Hindlimb muscle (tissue), 1 donor: ENCODE measurements around the gene ZNF644. TPM values are rescaled to one million over a fixed set of nuclear protein-coding genes. Genes with fewer than 3 reads are reported as not detected.

Experiments
- DNase-seq: peaks from one replicate; pipeline ENCODE4 v3.0.0-alpha.2; 2013
- polyA plus RNA-seq: library from polyadenylated mRNA; unstranded; fragments of 120-200 nt; gene quantifications from one replicate; pipeline ENCODE4 v1.2.1, GENCODE V29; 2013; ENCODE audit not compliant: insufficient read length

ZNF644 gene
- polyA plus RNA-seq, 1 donor = 31.5 TPM

DNA sequence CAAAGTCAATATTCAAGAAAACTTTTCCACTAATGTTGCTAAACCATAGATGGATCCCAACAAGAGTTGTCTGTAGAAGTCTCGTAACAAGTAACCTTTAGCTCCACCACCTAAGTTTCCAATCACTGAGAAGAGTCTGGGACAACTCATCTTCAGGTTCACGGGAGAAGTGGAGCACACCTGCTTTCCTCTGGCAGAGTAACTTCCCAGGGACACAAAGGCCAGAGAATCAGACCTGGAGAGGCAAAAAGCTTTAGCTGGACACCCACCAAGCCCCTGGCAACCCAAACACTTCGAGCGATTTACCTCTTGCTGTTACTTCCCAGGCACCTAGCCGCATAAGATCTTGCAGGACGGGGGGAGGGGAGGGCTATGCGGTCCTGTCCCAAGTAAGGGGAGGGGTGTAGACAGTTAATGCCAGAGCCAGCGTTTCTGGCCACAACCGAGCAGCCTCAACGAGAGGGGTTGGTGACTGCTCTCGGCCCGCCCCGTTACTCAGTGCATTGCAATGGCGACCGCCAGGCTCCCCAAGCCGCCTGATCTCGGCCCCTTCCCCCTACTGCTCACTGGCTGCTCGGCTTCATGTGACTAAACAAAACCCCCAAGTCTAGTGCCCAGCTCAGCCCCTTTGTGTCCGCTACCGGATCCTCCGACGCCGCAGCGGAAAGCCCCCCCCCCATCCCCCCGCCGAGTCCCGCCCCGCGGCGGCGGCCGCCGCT, 709 bp downstream of the ZNF644 start:
- peak; percentile 84 for DNase-seq

DNA sequence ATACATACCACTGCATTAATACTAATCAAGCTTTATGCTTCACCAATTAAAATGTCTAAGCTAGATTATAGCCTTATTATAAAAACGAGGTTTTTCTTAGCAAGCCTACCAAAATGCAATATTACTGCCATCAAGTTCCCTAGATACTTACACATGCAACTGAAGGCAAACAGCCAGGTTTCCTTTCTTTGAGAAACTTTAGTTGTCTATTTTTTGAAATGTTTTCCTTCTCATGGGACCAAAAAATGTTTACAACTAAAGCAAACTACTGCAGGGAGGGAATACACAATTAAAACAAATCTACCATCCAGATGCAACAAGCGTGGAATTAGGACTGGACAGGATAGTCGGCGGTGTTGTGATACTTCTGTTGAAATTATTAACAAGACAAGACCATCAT, 1.3 kb downstream of the ZNF644 start:
- DNase-seq = no peak

DNA sequence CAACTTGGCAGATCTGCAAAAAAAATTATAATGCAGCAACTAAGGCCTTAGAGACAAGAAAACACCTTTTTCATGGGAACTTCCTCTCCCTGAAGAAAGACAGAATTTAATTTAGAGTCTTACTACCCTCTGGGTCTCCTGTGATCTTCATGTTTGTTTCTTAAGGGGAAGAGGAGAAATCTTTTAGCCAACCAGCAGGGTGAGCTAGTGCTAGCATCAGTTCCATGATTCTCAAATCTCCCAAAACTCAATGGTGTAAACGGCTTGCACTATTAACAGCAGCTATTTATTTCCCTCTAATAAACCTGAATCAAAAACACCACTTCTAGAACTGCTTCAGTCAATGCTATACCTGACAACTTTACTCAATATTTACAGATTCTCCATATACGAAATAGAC, 3.8 kb downstream of the ZNF644 start:
- DNase-seq = no peak

DNA sequence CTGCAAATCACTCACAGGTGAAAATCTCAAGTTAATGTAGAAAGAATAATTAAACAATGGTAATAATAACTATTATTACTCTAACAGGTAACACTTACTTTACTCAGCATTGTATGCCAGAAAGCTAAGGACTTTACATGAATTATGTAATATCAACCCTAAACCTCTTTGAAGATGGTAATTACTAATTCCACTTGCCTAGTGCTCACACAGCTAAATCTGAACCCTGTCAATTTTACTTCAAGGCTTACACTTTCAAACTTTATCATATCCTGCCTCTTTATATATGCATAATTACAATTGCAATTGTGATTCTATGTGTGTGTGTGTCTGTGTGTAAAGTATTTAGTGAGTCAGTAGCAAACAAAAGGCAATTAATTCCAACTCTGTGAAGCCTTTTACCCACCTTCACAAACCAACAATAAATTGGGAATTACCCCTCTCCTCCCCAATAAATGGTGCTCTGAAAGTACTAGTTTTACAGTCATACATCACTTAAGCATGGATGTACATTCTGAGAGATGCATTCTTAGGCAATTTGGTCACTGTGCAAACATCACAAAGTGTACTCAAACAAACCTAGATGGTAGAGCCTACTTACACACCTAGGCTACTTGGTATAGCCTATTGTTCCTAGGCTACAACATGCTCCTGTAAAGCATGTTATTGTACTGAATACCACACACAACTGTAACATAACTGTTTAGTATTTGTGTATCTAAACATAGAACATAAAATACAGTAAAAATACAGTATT, 5.9 kb downstream of the ZNF644 start:
- no peak for DNase-seq

DNA sequence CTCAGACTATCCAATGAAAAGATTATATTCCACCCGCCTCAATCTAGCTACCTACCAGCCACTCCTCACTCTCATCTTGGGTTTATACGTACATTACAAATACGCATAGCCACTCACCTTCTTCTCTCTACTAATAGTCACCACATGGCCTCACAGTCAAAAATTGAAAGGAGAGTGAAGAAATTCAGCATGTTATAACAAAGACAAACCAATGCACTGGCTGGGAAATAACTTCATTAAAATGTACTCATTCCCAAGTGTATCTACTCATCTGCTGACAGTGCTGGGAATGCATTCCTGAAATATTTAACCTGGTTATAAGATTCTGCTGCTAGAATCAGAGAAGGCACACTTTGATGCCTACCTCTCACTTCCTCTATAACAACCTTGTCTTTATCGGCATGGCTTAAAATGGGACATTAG, 6.5 kb downstream of the ZNF644 start:
- no peak for DNase-seq

DNA sequence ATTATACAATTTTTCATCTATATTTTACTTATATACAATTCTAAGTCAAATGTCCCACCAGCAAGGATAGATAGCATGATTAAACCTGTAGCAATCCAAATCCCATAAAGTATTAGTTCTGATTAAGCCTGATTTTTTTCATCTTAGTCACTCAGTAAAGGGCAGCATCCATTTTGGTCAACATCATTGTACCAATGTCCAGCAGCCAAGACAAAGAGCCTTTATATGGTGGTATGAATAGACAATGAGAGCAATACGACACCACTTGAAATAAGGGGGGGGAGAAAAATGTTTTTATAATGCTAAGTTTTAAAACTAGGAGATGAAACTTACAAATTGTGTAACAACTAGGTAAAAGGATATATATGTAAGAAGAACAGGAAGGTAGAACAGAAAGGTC, 7.4 kb downstream of the ZNF644 start:
- no peak for DNase-seq

DNA sequence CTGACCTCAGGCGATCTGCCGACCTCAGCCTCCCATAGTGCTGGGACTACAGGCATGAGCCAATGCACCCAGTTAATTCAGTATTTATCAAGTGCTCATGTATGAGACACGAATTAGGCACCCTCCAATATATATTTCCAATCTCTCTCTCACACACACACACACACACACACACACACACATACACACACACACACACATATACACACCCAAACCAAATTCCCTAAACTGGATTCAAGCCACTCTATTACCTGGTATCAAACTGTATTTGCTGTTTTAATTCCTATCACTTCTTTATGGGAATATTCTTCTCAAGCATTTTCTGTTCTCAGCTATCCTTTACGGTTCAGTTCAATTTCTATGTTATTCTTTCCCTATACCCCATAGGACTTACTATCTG, 8.5 kb downstream of the ZNF644 start:
- no peak for DNase-seq

DNA sequence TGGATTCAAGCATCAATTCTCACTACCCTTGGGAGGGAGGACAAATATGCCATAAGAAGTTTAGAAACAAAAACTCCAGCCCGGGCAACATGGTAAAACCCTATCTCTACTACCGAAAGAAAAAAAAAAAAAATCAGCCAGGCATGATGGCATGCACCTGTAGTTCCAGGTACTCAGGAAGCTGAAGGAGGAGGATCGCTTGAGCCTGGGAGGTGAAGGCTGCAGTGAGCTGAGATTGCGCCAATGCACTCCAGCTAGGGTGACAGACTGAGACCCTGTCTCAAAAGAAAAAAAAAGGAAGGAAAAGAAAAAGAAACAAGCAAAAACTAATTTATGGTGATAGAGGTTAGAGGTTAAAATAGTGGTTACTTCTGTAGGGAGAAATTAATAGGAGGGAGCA, 9.6 kb downstream of the ZNF644 start:
- DNase-seq = no peak

DNA sequence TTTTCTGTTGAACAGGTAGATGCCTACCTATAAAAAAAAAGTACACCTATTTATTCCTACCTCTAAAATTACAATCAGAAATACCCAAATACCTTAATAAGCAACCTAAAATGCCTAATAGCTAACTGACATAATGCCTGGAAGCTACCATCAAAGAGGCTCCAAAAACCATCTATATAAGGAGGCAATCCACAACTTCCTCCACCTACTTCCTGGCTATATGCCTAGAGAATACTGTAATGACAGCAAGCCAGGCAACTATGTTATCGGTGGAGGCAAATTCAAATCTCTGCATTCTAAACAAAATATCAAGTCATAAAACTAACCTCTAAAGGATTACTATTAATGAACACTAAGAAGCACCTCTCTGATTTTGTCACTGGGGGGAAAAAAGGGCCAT, 10.1 kb downstream of the ZNF644 start:
- DNase-seq = no peak

DNA sequence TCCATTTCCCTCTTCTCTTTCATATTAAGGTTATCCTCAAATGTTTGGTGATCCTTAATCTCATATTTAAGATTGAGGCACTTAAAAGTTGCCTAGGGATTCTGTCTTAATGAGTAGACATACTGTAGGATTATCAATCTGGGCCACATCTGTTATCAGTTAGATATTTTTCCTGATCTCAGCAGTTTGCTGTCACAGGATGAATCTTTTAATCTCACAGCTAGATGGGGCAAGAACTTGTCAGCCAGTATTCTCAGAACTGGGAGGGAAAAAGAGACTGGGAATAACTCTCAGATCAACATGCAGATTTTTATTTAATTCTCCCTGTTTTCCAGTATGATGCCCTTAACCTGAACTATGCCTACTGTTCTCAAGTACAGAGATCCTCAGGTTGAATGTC, 14.0 kb downstream of the ZNF644 start:
- DNase-seq = no peak

DNA sequence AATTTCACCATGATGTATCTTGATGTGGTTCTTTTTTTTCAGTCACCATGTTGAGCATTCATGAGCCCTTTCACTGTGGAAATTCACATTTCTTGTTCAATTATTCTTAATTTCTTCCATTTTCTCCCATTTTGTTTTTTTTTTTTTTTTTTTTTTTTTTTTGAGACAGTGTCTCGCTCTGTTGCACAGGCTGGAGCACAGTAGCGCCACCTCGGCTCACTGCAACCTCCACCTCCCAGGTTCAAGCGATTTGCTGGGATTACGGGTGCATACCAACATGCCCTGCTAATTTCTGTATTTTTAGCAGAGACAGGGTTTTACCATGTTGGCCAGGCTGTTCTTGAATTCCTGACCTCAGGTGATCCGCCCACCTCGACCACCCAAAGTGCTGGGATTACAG, 14.7 kb downstream of the ZNF644 start:
- DNase-seq = no peak

DNA sequence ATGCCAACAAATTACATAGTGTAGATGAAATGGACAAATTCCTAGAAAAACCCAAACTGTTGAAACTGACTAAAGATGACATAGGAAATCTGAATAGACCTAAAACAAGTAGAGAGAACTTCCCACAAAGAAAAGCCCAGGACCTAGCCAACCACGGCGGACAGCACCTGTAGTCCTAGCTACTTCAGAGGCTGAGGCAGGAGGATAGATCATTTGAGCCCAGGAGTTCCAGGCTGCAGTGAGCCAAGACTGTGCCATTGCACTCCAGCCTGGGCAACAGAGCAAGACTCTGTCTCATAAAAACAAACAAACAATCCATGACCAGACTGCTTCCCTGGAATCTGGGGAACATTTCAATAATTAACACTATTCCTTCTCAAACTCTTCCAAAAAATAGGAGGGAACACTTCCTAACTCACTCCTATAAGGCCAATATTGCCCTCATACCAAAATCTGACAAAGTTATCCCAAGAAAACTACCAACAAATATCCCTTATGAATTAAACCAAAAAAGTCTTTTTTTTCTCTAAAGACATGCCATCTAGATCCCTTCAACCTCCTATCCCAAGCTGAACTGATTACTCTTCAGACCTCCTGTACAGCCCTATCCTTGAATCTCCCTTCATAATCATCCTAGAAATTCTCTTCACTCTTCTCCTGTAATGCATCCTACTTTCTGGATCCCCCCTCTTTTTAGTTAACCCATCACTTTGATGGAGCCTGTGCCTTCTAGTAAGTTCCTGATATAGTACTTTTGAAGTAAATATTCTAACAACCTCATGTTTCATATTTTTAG, 15.5 kb downstream of the ZNF644 start:
- no peak for DNase-seq

DNA sequence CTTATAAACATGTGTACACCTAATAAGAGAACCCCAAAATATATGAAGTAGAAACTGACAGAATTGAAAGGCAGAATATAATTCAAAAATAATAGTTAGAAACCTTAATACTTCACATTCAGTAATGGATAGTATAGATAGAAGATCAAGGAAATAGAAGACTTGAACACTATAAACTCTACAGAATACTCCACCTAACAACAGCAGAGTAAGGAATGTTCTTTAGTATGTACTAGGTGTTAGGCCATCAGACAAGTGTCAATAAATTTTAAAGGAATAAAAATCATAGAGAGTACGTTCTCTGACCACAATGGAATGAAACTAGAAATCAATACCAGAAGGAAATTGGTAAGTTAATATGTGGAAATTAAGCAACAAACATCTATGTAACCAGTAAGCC, 16.6 kb downstream of the ZNF644 start:
- no peak for DNase-seq

DNA sequence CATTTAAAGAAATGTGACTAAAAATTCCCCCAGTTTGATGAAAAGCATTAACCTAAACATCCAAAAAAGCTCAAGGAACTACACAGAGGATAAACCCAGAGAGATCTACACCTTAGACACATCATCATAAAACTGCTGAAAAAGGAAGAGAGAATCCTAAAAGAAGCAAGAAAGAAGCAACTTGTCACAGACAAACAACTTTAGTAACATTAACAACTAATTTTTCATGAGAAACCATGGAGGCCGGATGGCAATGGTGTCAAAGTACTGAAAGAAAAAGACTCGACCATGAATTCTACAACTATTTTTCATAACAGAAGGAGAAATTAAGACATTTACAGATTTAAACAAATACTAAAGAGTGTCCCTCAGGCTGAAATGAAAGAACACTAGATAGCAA, 17.7 kb downstream of the ZNF644 start:
- DNase-seq = no peak

DNA sequence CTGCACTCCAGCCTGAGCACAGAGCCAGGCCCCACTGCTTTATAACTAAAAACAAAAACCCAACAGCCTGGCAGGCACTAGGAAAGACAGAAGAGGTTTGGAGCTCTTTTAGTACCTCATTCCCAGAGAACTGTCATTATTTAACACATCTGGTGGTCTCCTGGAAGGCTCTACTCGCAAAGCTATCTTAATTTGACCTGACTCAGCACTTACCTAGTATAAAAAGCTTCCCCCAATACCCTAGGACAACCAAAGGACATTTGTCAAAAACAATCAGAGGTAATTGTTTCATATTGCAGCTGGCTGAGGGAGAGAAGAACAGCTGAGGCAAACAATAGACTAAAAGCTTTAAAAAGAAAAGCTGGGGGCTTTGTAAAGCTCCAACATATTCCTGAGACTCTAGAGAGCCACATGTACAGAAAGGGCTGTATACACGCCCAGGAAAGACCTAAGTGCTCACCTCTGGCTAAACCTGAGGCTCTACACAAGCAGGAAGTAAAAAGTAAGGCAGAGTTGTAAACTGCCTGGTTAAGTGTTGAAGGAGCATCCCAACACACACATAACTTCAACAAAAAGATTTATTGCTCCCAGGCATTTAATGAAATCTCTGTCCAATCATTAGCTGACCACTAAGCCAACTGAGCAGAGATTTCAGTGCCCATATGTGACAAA, 25.0 kb downstream of the ZNF644 start:
- no peak for DNase-seq

DNA sequence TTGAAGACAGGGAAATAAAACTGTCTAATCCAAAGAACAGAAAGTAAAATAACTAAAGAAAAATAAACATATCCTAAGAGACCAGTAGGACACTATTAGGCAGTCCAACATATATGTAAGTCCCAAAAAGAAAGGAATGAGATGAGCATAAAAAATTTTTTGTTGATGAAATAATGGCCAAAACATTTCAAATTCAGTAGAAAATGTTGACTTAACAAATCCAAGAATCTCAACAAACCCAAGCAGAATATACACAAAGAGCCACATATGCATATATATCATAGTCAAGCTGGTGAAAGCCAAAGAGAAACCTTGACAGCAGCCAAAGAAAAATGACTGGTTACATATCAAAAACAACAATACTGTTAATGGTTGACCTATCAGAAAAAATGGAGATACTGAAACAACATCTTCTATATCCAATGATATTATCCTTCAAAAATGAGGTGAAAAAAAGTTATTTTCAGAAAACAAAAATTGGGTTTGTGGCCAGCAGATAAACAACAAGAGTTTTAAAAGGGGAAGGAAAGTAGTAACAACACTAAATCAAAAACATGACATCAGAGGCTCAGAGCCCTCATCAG, 26.4 kb downstream of the ZNF644 start:
- DNase-seq = no peak

DNA sequence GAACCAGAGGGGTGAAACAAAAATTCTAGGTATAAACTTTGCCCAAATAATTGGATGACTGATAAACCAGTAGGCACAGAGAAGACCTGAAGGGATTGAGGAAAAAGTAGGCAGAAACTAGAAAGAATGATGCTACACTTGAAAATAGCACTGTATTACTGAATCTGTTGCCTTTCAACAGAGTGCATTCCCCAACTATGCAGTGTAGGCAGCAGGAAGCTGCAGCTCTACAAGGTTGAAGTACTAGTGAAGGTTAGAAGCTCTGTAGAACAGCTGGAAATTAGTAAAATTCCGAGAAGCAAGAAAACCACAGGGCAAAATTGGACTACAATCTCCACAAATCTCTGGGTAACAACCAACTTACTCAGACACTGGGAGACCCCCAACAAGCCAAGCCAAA, 27.4 kb downstream of the ZNF644 start:
- DNase-seq = no peak

DNA sequence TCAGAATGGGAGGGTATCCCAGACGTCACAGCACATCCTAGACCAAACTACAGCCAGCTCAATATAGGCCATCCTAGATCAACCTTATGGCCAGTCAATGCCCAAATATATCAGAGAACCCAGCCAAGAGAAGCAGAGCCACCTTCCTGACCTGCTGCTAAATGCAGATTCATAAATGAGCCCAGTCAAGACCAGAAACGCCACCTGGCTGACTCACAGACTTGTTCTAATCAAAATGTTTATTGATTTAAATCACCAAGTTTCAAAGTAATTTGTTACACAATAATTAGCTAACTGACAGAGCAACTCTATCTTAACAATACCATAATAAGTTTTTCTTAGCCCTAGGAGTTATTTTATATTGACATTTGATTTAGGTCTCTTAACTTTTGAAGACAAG, 28.6 kb downstream of the ZNF644 start:
- DNase-seq = no peak

DNA sequence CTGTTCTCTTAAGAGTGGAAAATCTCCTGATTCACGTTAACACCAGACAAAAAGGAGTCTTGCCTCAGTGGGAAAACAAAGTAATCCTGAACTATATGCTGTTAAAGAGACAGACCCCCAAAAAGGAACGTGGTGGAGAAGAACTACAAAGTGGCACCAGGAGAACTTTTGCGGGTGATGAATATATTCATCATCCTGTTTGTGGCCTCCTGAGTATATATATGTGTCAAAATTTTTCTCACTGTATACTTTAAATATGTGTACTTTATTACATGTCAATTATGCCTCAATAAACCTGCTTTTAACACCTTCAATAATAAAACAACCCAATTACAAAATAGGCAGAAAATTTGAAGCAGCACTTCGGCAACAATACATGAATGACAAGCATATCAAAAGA, 31.1 kb downstream of the ZNF644 start:
- no peak for DNase-seq

DNA sequence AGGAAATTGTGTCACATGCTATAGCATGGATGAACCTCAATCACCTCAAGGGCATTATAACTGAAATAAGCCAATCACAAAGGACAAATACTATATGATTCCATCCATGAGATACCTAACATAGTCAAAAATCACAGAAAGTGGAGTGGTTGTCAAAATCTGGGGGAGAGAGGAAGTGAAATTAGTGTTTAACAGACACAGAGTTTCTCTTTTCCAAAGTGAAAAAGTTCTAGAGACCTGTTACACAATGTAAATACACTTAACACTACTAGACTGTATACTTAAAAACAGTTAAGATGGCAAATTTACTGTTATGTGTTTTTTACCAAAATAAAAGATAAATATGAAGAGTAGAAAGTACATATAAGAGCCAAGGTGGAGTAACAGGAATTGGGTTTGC, 31.8 kb downstream of the ZNF644 start:
- DNase-seq = no peak

DNA sequence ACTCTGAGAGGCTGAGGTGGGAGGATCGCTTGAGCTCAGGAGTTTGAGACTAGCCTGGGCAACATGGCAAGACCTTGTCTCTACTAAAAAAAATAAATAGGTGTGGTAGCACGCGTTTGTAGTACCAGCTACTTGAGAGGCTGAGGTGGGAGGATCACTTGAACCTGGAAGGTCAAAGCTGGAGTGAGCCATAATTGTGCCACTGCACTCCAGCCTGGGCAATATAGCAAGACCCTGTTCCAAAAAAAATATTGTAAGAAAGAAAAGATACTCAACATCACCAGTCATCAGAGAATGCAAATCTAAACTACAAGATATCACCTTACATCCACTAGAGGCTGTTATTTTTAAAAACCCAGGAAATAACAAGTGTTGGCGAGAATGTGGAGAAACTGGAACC, 32.5 kb downstream of the ZNF644 start:
- DNase-seq = no peak

DNA sequence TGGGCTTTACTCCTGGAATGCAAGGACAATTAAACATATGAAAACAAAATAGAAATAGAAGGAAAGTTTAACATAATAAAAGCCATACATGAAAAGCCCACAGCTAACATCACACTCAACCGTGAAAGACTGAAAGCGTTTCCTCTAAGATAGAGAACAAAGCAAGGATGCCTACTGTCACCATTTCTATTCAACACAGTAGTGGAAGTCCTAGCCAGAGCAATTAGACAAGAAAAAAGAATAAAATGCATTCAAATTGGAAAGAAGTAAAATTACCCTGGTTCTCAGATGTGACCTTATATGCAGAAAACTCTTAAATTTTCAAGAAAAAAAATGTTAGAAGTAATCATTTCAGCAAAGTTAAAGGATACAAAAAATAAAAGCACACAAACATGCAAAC, 34.0 kb downstream of the ZNF644 start:
- no peak for DNase-seq

DNA sequence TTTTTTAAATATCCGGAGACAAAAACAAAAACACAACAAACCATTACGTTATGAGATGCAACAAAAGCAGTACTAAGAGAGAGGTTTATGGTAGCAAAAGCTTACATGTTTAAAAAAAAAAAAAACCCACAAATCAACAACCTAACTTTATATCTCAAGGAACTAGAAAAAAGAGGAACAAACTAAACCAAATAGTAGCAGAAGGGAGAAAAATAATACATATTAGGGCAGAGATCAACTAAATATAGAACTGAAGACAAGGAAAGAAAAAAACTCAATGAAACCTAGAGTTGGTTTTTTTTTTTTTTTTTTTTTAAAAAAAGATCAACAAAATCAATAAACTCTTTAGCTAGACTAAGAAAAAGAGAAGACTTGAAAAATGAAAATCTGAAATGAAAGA, 34.9 kb downstream of the ZNF644 start:
- DNase-seq = no peak
